Astrocyte of the cerebellum (primary cell): ENCODE results near the gene NCAM1.
"Not testable (repeated sequence)": the region's sequence is repeated elsewhere in the genome, so short reads cannot be mapped to it uniquely, and the experiment has no call there.

ENCODE experiments used
- DNase-seq: peaks from one replicate; pipeline ENCODE4 v3.0.0-alpha.2; 2011; ENCODE audit warnings: low read depth
- H3K4me3 ChIP-seq: 2 replicates; pipeline ENCODE4 v1.5.1; 2011; ENCODE audit warnings: mild to moderate bottlenecking, low read depth, low read length, moderate library complexity
- in situ Hi-C: cut with HindIII; loops from 2 replicates; pipeline ENCODE4 v1.10.0; 2017; ENCODE audit warnings: low sequenced_read_pairs
- TF ChIP-seq, protein P1 (sequence below): IDR thresholded peaks from 2 replicates; pipeline ENCODE4 v1.5.1; 2012; ENCODE audit warnings: low read length, low read depth, moderate library complexity, mild to moderate bottlenecking; ENCODE audit errors: missing control alignments

The NCAM1 gene

DNA sequence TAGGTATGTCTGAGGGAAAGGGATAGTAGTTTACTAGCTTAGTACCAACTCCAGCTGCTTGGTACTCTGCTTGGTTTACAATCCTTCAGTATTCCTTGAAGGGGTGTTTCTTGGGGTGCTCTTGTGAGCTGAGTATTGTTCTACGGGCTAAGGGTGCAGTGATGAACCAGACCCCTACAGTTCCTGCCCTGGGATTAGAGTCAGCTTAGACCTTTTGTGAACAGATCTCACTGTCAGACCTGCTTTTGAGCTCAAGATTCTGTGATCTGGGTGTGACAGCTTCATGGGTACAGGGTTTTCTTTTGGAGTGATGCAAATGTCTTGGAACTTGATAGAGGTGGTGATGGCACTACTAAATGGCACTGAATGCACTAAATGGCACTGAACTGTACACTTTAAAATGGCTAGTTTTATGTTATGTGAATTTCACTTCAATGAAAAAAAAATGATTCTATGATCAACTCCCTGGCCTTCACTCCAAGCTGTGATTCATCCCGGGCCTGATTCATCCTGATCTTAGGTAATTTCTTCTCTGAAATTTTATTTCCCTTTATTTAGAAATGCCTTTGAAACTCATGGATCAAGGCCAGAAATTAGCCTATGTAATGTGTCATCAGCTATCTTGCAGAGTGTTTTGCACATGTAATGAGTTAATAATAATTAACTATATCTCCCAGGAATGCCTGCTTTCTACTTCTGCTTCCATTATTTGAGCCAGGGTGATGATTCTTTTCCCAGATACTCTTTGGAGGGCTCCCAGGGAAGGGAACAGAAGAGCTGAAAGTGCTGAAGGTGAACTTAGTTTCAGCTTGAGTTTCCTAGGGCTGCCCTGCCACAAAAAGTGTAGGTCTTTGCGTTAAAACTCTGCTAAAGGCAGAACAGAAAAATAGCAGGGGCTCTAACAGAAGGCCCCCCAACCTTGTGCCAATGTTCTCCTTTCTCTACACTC is 87.9 kb downstream of the NCAM1 start:
- TF ChIP-seq, protein P1, sequence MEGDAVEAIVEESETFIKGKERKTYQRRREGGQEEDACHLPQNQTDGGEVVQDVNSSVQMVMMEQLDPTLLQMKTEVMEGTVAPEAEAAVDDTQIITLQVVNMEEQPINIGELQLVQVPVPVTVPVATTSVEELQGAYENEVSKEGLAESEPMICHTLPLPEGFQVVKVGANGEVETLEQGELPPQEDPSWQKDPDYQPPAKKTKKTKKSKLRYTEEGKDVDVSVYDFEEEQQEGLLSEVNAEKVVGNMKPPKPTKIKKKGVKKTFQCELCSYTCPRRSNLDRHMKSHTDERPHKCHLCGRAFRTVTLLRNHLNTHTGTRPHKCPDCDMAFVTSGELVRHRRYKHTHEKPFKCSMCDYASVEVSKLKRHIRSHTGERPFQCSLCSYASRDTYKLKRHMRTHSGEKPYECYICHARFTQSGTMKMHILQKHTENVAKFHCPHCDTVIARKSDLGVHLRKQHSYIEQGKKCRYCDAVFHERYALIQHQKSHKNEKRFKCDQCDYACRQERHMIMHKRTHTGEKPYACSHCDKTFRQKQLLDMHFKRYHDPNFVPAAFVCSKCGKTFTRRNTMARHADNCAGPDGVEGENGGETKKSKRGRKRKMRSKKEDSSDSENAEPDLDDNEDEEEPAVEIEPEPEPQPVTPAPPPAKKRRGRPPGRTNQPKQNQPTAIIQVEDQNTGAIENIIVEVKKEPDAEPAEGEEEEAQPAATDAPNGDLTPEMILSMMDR, result no peak
- in situ Hi-C loops, result no loop called here
- peak; percentile 24 for DNase-seq
- no peak overlapping the region for H3K4me3 ChIP-seq

DNA sequence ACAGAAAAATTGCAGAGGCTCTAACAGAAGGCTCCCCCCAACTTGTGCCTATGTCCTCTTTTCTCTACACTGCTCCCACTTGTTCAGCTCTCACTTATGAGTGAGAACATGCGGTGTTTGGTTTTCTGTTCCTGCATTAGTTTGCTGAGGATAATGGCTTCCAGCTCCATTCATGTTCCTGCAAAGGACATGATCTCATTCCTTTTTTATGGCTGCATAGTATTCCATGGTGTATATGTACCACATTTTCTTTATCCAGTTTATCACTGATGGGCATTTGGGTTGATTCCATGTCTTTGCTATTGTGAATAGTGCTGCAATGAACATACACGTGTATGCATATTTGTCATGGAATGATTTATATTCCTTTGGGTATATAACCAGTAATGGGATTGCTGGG is 91.8 kb downstream of the NCAM1 start:
- in situ Hi-C loops, result not testable (repeated sequence)

DNA sequence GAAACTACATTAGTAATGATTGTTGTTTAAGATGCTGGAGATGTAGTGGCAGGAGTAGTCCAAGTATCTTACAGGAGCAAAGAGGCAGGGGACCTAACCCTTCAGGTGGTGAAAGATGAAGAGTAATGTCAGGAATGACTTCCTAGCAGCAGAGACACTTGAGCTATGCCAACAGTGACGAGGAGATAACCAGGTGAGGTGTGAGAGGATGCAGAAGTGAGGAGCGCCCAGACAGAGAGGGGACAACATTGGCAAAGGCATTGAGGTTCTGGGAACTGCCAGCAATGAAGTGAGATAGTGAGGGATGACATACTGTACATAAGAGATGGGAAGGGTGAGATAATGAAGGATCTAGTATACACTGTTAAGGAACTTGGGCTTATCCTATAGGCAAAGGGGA is 95.8 kb downstream of the NCAM1 start:
- H3K4me3 ChIP-seq, result no peak overlapping the region
- TF ChIP-seq, protein P1, result no peak
- DNase-seq, result no peak
- in situ Hi-C loops, result no loop called here

More for the DNA sequence above, 91.8 kb downstream of the NCAM1 start:
- DNase-seq, H3K4me3 ChIP-seq: not testable (repeated sequence)

GRCh38 chr11:113059548-113059947 is 98.3 kb downstream of the NCAM1 start:
- in situ Hi-C loops, result no loop called here
- TF ChIP-seq, protein P1, result no peak
- H3K4me3 ChIP-seq, result no peak overlapping the region
- DNase-seq, result no peak

- in situ Hi-C loops, result no loop called here
- TF ChIP-seq, protein P1, result no peak
- H3K4me3 ChIP-seq, result no peak overlapping the region
- no peak for DNase-seq
Measured at GRCh38 chr11:113065330-113065729, 104.1 kb downstream of the NCAM1 start.

GRCh38 chr11:113072237-113072858 is 111.1 kb downstream of the NCAM1 start:
- TF ChIP-seq, protein P1, result no peak
- in situ Hi-C loops, result no loop called here
- no peak for DNase-seq
- H3K4me3 ChIP-seq, result no peak overlapping the region

DNA sequence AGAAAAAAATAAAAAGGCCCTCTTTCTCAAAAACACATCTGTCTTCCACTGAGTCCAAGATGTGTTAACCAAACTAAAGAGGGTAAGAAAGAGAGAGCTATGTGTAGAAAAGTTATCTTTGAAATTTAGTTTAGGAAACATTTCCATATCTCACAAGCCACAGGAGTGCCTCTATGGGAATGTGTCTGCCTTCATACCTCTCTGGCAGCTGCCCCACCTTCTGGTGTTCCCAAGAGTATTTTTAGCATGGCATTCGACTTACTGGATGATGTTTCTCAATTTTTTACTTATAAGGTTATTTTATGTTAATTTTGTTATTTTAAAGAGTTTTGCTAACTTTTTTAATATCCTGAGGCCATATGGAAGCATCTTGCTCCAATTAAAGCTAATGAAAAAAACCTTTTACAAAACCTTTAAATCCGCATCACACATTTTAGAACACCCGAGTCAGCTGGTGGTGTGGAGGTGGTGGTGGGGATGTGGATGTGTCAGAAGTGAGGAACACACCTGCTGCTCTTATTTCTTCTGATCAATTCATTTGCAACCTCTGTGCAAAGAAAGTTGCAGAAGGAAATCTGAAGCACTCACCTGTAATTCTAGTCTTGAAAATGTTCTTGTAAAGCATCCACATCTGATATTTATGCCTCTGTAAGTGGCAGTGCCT is 112.2 kb downstream of the NCAM1 start:
- TF ChIP-seq, protein P1, result no peak
- no peak for DNase-seq
- in situ Hi-C loops, result no loop called here
- no peak overlapping the region for H3K4me3 ChIP-seq
